Subcutaneous adipose tissue (tissue), 4 donors: ENCODE measurements around the gene ST8SIA1. TPM values are rescaled to one million over a fixed set of nuclear protein-coding genes. Genes with fewer than 3 reads are reported as not detected.

Experiments
- CTCF ChIP-seq: fragments of 450-650 bp; IDR thresholded peaks from one replicate; pipeline ENCODE4 v1.5.1; 2016; ENCODE audit warnings: low read depth, mild to moderate bottlenecking, control low read depth, antibody characterized with exemption, moderate library complexity
- total RNA-seq, 4 donors: library from RNA; depleted of rRNA; stranded (reverse); fragments of >200 nt; gene quantifications; one replicate each; pipeline ENCODE4 v1.1.0, GENCODE V29; 2016

The ST8SIA1 gene
- total RNA-seq, 4 donors from 2014 or later = 0.44 to 2.0 (median 0.98) TPM

GRCh38 chr12:22268973-22269372, 65.5 kb downstream of the ST8SIA1 start:
- no peak for TF ChIP-seq CTCF

- TF ChIP-seq CTCF = no peak
Measured at GRCh38 chr12:22268406-22268805, 66.1 kb downstream of the ST8SIA1 start.

GRCh38 chr12:22266101-22266500, 68.4 kb downstream of the ST8SIA1 start:
- TF ChIP-seq CTCF = no peak

- no peak for TF ChIP-seq CTCF
Measured at GRCh38 chr12:22264380-22264779, 70.1 kb downstream of the ST8SIA1 start.

- TF ChIP-seq CTCF = no peak
Measured at GRCh38 chr12:22262309-22262708, 72.2 kb downstream of the ST8SIA1 start.

GRCh38 chr12:22257100-22257499, 77.4 kb downstream of the ST8SIA1 start:
- TF ChIP-seq CTCF = no peak

GRCh38 chr12:22256605-22257004, 77.9 kb downstream of the ST8SIA1 start:
- TF ChIP-seq CTCF = no peak
